GM12891 (cell line): Measurements from ENCODE around the gene CTSD.

Source experiments
- DNase-seq: peaks from one replicate; pipeline ENCODE4 v3.0.0; 2011; ENCODE audit warnings: low spot score; ENCODE audit not compliant: insufficient read length
- FAIRE-seq: peaks from 2 replicates; lab custom pipeline; 2011; peaks lifted over from hg19 to GRCh38; lab: Jason Lieb, UNC
- PAX5 ChIP-seq: IDR thresholded peaks from 2 replicates; pipeline ENCODE4 v1.6.1; 2011; ENCODE audit warnings: low read length, moderate library complexity, mild to moderate bottlenecking; ENCODE audit not compliant: insufficient read depth, severe bottlenecking
- POLR2A ChIP-seq: IDR thresholded peaks from 2 replicates; pipeline ENCODE4 v1.6.1; 2011; ENCODE audit warnings: low read depth, low read length, control low read depth
- POLR2AphosphoS5 ChIP-seq: IDR thresholded peaks from 2 replicates; pipeline ENCODE4 v1.6.1; 2011; ENCODE audit warnings: low read depth, low read length, control low read depth
- POU2F2 ChIP-seq: IDR thresholded peaks from 2 replicates; pipeline ENCODE4 v1.6.1; 2011; ENCODE audit warnings: low read depth, mild to moderate bottlenecking, control low read depth, low read length, moderate library complexity
- SPI1 ChIP-seq: IDR thresholded peaks from 2 replicates; pipeline ENCODE4 v1.6.1; 2011; ENCODE audit warnings: low read depth, low read length, control low read depth
- TAF1 ChIP-seq: IDR thresholded peaks from 2 replicates; pipeline ENCODE4 v1.6.1; 2011; ENCODE audit warnings: low read depth, low read length, control low read depth

The CTSD gene

DNA sequence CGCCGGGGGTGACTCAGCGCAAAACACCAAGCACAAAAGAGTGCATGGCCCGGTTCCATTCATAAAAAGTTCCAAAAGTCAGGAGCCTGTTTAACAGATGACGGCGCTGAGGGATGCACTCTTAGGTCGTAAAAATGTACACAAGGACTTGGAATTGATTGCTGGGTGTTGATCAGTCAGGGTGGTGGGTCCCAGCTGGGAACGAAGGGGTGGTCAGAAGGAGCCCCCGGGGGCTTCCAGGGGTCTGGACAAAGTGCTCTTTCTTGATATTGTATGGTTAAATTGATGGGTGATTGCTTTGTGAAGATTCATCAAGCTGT lies 34.1 kb downstream of the CTSD start:
- no peak for FAIRE-seq
- no peak for TF ChIP-seq POU2F2
- no peak for DNase-seq

DNA sequence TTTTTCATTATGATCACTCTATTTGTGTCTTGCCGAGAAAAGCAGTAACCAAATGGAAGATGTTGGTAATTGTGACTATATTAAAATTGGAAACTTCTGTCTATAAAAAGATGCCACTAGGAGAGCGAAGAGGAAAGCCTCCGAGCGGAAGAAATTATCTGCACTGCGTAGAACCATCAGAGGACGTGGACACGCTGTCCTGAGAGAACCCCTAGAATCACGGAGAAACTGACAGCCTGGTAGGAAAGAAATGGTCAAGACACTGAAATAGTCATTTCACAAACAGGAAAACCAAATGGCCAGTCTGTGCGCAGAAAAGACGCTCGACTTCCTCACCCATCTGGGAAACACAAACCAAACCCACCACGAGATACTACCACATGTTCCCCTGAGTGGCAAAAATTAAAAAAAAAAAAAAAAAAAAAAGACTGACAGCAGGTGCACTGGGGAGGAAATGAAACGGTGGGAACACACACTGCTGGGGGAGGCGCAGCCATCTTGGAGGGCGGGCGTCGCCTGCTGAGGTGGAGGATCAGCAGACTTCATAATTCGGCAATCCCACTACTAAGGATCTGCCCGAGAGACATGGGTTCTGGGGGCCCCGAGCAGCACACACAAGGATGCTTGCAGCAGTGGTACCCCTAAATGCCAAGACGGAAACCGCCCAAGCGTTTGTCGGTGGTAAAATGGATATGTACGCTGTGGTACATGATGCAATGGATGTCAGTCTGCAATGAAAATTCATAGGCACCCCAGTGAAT lies 34.6 kb downstream of the CTSD start:
- DNase-seq, result no peak
- FAIRE-seq, result no peak

DNA sequence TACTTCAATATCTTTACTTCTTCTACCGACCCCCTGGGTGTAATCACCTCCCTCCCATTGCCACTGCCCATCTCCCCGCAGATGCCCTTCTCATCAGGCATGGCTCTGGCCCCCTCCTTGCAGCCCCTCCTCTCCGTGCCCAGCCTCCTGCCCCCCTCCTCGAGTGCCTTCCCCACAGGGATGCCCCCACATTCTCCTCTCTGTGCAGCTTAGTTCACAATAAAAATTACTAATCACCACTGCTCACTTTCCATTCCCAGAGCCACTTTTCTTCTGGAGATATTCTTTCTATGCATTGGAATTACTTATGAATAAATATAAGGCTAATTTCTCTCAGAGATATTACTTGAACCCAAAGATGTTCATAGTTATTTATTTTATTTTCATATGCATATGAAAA lies 35.4 kb downstream of the CTSD start:
- DNase-seq, result no peak
- TF ChIP-seq POLR2AphosphoS5 (no peak), TAF1 (no peak), POLR2A (no peak), POU2F2 (no peak), PAX5 (no peak), SPI1 (no peak)
- FAIRE-seq, result no peak

More for the DNA sequence above, 34.6 kb downstream of the CTSD start:
- TF ChIP-seq SPI1, result 0 out of 2 replicates have a peak, but pooled peaks have one; percentile 3
- no peak for TF ChIP-seq POLR2AphosphoS5

DNA sequence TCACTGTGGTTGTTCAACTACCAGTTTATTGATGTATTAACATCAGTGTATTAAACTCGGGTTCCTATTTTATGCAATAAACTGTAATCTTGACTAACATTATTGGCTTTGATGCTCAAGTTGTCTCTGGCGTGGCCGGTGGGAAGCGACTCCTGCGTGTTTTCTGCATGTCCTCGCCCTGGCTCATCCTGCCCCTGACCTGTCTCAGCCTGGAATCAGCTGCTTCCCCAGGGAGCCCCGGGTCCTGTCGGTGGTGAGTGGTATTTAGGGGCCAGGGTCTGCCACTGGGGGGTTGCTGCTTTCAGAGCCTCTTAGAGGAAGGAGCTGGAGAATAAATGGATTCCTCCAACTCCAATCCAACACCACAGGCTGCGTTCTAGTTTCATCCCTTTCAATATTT lies 35.9 kb downstream of the CTSD start:
- FAIRE-seq (no peak), DNase-seq (no peak)
- TF ChIP-seq POU2F2 (no peak), SPI1 (no peak), POLR2A (no peak), TAF1 (no peak), POLR2AphosphoS5 (no peak), PAX5 (no peak)

DNA sequence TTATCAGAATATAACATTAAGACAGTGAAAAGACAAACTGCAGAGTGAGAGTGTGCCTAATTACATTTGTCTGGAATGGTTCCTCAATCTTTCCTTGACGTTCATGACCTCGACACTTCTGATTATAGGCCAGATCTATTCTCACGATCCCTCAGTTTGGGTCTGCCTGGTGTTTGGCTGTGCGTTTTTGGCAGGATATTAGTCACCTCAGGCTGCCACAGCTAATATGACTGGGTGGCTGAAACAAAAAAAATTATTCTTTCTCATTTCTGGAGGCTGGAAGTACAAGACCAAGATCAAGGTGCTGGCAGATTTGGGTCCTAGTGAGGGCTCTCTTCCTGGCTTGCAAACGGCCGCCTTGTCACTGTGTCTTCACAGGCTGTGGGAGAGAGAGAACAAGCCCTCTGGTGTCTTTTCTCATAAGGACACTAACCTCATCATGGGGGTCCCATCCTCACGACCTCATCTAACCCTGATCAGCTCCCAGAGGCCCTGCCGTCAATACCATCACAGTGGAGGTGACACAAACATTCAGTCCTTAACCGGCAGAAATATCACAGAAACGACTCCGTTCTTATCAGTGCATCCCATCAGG lies 36.5 kb downstream of the CTSD start:
- no peak for DNase-seq
- FAIRE-seq, result no peak
- TF ChIP-seq POLR2A, result no peak
- no peak for TF ChIP-seq POU2F2
- TF ChIP-seq TAF1, result no peak
- no peak for TF ChIP-seq POLR2AphosphoS5
- TF ChIP-seq SPI1, result no peak
- TF ChIP-seq PAX5, result no peak

DNA sequence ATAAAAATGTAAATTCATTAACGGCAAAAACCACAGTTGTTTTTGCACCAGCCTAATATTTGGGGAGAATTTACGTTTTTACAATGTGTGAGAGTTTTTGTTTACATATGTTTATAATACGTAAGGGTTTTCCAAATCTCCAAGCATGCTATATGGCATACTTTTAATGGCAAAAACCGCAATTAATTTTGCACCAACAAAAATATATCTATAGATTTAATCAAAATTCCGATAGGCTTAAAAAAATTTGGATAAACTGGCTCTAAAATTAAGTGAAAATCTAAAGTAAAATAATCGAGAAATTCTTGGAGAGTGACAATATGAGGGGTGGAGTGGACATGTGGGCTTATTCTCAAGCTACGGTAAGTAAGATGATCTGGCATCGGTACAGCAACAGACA lies 43.9 kb downstream of the CTSD start:
- TF ChIP-seq POLR2AphosphoS5 (no peak), TAF1 (no peak), POU2F2 (no peak), POLR2A (no peak), PAX5 (no peak), SPI1 (no peak)
- no peak for DNase-seq
- FAIRE-seq, result no peak

DNA sequence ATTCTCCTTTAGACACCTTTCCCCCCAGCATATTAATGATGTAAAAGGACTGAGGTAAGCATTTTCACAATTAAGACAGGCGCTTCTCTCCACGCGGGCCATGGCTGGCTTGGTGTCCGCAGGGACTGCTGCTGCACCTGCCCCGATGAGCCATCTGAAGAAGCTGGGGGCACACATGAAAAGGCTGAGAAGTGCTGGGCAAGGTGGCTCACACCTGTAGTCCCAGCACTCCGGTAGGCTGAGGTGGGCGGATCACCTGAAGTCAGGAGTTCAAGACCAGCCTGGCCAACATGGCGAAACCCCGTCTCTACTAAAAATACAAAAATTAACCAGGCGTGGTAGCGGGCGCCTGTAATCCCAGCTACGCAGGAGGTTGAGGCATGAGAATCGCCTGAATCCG lies 45.4 kb downstream of the CTSD start:
- FAIRE-seq (no peak), DNase-seq (no peak)
- TF ChIP-seq PAX5, result no peak
- TF ChIP-seq TAF1, result no peak
- no peak for TF ChIP-seq POLR2A
- no peak for TF ChIP-seq POU2F2
- no peak for TF ChIP-seq POLR2AphosphoS5
- no peak for TF ChIP-seq SPI1

DNA sequence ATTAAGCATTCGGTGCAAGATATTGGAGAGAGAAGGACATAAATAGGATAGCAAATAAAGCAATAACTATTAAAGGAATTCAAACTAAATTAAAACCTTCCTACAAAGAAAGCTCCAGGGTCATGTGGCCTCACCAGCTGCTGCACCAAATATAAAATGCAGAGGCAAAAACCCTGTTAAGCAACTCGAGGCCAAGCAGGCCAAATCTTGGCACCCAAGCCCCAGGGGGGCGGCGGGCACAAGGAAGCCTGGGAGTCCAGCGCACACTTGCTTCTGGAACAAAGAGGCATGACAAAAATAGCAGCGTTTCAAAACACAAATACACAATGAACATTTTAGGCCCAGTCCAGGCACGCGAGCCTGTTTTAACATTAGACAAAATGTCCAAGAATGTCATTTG lies 46.0 kb downstream of the CTSD start:
- TF ChIP-seq TAF1, result no peak
- FAIRE-seq (no peak), DNase-seq (no peak)

DNA sequence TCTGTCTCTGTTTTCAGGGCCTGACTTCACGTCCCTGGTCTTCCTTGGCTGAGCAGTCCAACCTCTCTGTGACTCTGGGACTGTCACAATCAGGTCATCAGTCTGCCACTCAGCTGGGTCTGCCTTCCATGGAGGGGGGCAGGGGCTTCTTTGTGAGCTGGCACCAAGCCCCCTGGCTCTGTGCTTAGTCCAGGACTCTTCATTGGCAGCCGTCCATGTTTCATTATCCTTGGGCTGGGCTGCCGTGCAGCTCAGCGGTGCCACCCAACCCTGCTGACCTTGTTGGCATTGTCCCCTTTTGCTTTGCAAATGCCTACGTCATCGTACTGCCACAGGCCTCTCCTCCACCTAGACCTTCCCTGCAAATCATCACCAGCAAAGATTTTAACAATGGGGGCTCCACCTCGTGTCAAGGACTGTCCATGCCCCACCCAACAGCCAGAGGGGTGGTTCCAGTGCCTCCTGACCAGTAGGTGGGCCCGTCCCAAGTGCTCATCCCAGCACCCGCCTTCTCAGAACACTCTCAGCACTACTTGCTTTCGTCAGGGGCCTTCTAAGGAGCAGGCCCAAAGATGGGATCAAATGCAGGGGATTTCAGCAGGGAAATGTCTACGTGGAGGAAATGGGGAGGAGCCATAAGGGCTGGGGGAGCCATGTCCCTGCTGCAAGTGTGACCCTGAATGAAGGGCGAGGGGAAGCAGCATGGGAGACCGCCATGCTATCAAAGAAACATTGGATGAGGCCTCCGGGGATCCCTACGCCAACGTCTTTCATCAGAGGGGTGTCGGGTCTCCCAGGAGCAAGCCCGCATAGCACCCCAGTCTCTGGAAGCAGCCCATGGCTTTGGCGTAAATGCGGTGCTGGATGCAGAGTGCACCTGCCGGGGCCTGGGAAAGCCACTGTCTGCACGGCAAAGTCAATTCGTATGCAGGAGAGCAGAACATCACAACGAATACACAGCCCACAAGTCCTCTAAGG lies 48.5 kb downstream of the CTSD start:
- TF ChIP-seq PAX5 (no peak), SPI1 (no peak), POLR2A (no peak), TAF1 (no peak), POU2F2 (no peak), POLR2AphosphoS5 (no peak)
- FAIRE-seq (no peak), DNase-seq (no peak)

DNA sequence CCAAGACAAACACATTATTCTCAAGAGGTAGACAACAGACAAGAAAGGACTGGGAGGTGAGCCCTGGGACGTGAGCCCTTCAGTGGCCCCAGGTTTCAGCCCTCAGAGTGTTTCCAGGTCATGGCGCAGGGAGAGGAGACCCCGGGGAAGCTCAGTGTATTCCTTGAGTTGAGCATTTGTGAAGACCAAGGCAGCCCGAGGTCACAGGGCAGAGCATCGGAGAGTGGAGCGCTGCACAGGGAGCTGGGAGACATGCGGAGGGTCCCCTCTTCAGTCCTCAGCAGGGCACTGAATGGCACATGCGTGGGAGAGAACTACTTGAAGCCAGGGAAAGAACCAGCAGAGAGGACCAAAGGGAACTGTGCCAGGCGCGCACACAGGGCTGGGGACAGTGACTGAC lies 55.0 kb downstream of the CTSD start:
- TF ChIP-seq POLR2AphosphoS5 (no peak), SPI1 (no peak), POU2F2 (no peak), TAF1 (no peak), PAX5 (no peak), POLR2A (no peak)
- FAIRE-seq (no peak), DNase-seq (no peak)
